ENCODE results near the gene DCTD. TPM values are rescaled to one million over a fixed set of nuclear protein-coding genes. Genes with fewer than 3 reads are reported as not detected.

Gene DCTD
- total RNA-seq, 2 donors from 2014 or later, result 81.0 to 125 TPM

Other genes starting within 250 kb of the DCTD start
- gene WWC2, start 181.9 kb upstream of the DCTD start, total RNA-seq, result 10 to 100 TPM in 1 of 2 donors, under 1 TPM in 1; 0.76 to 11.9 TPM

All from activated T-helper 17 cell treated with anti-CD3 and anti-CD28 coated beads, Interleukin-2, amount 50 U/mL, for 72 hours (primary cell).